ENCODE data around the gene EOLA1.
"Not testable (repeated sequence)": the region's sequence is repeated elsewhere in the genome, so short reads cannot be mapped to it uniquely, and the experiment has no call there.

GRCh38 chrX:149532868-149533267, 7.9 kb upstream of the EOLA1 start:
- TF ChIP-seq POLR2AphosphoS5 (IDR thresholded peaks at IDR 0.05), result not testable (repeated sequence)
- TF ChIP-seq, protein P1, sequence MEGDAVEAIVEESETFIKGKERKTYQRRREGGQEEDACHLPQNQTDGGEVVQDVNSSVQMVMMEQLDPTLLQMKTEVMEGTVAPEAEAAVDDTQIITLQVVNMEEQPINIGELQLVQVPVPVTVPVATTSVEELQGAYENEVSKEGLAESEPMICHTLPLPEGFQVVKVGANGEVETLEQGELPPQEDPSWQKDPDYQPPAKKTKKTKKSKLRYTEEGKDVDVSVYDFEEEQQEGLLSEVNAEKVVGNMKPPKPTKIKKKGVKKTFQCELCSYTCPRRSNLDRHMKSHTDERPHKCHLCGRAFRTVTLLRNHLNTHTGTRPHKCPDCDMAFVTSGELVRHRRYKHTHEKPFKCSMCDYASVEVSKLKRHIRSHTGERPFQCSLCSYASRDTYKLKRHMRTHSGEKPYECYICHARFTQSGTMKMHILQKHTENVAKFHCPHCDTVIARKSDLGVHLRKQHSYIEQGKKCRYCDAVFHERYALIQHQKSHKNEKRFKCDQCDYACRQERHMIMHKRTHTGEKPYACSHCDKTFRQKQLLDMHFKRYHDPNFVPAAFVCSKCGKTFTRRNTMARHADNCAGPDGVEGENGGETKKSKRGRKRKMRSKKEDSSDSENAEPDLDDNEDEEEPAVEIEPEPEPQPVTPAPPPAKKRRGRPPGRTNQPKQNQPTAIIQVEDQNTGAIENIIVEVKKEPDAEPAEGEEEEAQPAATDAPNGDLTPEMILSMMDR (IDR thresholded peaks at IDR 0.05), result not testable (repeated sequence)

All from upper lobe of left lung (tissue), 4 donors.